ENCODE data around the gene LRRTM4.
"Not testable (repeated sequence)": the region's sequence is repeated elsewhere in the genome, so short reads cannot be mapped to it uniquely, and the experiment has no call there.

The LRRTM4 gene

DNA sequence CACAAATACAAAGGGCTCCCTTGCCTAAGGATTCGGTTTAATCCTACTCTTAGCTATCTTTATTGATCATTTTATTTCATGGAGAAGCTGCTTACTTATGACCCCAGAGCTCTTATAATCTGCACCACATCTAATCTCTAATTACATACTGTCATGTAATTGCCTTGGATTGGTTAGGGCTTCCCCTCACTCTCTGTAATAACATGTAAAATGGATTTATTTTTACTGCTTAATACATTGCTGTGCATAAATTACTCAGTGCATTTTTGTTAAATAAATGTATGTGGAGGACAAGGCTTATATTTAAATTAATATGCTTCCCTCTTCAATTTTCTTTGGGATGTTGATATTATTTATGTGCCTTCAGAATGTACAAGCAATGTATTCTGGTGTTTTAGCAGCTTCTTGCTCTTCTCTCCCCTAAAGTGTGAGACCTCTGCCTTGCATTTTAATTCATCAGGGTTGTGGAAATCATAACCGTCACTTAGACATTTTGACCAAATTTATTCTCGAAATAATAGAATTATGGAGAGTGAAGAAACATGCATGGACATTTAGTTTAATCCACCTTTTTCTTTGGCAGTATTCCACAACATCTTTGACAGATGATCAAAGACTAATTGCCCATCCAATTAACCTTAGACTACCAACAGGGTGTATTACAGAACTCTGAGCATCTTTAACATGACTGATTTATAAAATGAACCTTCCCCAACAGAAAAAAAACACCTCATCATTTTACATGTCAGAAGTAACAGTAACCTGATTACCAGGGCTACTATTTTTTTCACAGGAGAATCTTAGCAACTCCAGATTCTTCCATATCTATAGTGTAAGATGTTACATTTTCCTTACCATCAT is 692.6 kb downstream of the LRRTM4 start:
- no peak for DNase-seq

DNA sequence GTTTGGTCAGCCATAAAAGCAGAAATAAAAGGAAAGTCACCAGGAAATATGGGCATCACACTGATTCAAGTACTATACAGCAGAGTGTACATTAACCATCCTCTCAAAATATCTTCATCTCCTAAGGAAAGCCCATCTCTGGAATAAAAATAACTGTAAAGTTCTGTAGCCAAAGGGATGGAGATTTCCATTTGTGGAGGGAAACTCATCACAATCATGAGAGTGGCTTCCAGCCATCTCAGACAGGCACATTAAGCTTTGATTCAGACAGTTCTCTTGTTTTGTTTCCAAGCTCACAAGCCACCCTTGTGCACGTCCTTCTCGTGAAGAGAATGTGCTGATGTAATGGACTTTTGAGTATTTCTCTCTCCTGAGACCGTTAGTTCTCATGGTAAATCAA is 695.5 kb downstream of the LRRTM4 start:
- DNase-seq, result no peak

DNA sequence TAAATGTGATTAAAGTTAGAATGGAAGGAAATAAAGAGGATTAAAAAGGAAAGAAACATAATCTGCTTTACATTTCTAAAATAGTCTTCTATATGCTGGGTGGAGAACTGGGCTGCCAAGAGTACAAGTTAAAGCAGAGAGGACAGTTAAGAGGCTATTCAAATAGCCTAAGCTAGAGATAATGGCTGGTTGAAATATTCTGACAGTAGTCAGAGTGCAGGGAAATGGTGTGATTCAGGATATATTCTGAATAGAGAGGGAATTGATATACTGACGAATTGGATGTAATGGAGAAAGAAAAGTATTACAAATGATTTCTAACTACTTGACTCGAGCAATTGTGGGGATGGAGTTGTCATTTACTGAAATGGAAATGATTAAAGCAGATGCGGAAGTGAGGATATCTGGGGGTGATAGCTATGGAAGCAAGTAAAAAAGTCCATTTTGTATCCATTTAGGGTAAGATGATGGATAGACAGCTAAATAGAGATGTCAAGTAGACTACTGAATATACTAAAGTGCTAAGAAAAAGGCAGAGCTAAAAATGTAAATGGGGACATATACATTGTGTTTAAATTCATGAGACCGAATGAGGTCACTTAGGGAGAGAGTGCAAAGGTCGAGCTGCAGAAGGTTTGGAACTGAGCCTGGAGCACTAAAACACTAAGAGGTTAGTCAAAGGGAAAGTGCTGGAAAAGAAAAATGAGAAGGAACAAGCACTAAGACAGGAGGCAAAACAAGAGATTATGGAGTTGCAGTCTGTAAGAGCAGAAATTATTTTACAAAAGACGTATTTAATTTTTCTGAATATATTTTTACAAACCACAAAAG is 696.8 kb downstream of the LRRTM4 start:
- DNase-seq, result no peak

DNA sequence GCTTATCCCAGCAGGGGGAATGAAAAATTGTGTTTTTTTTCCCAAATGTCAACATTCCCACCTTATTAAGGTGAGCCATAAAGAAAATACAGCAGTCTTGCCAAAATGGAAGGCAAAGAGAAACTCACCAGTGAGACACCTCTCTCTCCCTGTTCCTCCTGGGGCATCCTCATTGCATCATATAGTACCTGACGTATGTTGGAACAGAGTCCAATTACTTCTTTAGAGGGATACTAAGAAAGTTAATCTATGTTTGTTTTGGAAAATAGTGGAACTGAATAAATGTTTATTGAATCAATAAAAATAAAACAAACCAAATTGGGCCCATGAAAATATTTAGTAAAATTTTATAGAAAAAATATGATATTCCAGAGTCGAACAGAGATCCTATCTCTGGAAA is 700.4 kb downstream of the LRRTM4 start:
- DNase-seq, result no peak

- DNase-seq, result no peak
These were observed 709.1 kb downstream of the LRRTM4 start for GRCh38 chr2:76813084-76813483.

DNA sequence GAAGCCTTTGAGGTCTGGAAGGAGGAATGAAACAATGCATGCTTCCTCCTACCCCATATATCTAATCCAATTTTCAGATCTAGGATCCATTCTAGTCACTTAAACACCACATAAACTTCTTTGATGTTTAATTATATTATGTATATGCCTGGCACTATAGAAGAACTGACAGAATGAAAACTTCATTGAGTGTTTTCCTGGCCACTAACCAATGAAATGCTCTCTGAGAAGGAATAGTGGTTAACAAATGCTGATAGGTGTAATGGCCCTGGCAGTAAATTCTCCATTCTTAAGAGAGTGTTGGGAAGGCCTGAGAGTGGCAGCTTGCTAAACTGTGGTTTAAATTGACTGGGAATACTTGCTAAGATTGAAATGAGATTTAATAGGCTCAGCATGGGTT is 710.0 kb downstream of the LRRTM4 start:
- DNase-seq, result no peak

DNA sequence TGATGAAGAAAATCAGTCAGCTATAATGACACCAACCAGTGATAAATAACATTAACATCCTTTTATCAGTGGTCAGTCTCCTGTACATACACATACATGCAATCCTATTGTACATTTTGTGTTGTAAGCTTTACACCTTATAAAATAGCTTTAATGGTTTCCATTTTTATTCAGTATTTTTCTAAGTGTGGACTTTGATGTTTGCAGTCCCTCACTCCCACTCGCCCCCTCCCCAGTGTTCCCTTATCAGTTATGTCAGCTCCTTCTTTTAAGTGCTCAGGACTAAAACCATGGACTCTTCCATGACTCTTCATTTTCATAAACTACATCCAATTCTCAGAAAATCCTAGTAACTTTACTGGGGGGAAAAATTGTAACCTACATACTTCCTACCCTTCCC is 713.0 kb downstream of the LRRTM4 start:
- DNase-seq, result no peak

GRCh38 chr2:76808732-76809131 is 713.4 kb downstream of the LRRTM4 start:
- DNase-seq, result no peak

- DNase-seq, result no peak
These were observed 728.4 kb downstream of the LRRTM4 start for GRCh38 chr2:76793647-76794334.

GRCh38 chr2:76781313-76781712 is 740.9 kb downstream of the LRRTM4 start:
- not testable (repeated sequence) for DNase-seq

DNA sequence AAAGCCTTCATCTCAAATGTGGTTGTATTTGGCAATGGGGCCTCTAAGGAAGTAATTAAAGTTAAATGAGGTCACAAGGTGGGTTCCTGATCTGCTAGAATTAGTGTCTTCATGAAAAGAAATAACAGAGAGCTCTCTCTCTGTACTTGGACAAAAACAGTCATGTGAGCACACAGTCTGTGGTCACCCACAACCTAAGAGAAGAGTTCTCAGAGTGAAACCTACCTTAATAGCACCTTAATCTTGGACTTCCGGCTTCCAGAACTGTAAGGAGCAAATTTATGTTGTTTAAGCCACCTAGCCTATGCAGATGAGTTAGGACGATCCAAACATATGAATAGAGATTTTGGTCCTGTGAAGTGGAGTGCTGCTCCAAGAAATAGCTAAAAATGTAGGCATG is 758.9 kb downstream of the LRRTM4 start:
- DNase-seq, result no peak

DNA sequence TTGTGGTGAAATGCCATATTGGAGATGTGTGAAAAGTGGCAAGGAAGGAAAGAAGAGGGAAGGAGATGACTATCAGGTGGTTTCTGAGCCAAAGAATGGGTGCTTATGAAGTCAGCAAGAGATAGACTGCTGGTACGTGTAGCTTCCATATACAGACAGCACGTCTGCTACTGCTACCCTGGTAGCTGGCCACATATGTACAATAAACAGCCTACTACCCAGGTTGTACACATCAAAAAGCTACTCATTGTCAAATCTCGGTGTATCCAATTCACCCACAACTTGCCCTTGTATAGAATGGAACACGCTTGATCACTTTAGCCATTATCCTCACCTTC is 761.8 kb downstream of the LRRTM4 start:
- DNase-seq, result no peak

DNA sequence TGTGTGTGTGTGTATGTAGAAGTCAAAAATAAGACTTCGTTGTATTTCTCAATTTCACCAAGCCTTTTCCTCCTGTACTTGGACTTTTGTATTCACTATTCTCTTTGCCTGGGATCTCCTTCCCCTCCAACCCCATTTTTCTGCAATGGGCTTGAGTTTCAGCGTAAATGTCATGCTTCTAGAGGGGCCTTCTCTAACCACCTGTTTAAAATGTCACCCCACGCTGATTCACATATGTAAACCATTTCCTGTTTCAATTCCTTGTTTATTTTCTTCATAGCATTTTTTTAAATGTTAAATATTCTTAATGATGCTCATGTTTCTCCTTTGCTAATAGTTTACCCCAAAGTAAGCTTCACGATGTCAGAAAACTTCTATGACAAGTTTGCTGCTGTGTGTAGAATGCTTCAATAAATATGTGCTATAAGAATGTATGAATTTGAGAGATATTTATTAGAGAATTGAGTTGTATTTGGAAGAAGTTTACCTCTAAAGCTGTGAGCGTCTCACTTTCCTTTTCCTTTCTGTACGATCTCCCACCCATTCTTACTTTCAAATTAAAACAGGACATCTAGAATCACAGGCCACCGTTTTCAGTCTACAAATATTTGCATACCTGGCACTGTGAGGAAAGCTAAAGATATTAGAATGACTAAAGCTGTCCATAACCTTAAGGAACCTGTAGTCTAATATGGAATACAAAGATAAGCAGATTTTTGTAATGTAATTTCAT is 762.4 kb downstream of the LRRTM4 start:
- no peak for DNase-seq

DNA sequence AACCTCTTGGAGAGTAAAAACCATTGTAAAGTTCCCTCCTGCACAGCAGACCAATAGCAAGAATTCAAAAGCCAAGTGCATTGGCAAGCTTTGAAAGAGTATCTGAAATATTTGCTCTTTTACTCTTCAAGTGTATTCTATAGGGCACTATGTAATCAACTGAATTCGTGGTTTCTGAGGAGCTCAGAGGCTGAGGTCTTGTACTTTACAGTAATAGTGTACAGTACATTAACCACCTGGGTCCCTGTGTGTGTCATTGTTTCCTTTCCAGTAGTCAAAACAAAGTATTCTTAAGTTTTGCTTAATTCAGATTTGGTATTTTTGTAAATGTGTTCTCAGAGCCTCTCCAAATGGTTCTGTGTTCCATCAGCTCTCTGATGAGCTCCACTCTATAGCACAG is 769.7 kb downstream of the LRRTM4 start:
- DNase-seq, result no peak

GRCh38 chr2:76749858-76750257 is 772.3 kb downstream of the LRRTM4 start:
- no peak for DNase-seq

DNA sequence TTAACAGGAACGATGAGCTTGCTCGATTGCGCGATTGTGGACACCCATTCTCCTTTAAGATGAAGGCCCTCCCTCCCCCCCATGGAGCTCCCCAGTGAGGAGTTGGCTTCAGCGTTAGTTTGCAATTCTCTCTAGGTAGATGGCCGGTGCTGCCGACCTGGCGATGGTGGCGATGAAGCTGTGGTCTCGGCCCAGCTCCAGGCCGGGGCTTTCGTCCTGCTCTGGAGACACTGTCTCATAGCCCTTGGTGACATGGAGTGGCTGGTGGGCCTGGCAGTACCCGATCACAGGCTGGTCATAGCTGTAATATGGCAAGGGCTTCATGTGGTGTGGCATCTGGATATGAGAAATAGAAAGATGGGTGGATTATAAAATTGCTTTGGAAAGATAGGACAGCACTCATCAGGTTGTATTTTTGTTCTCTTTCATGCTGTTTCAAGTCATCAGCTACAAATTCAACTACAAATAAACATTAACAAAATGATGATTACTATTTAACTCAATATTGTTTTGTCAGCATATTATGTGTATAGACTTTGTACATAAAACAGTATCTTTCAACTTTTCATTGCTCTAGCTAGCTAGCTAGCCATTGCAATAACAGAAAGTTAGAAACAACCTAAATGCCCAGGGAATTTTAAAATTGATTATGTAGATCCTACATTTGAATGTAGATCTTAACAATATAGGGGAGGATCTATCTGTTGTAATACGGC is 773.4 kb downstream of the LRRTM4 start:
- no peak for DNase-seq

GRCh38 chr2:76745605-76746004 is 776.6 kb downstream of the LRRTM4 start:
- DNase-seq, result no peak

DNA sequence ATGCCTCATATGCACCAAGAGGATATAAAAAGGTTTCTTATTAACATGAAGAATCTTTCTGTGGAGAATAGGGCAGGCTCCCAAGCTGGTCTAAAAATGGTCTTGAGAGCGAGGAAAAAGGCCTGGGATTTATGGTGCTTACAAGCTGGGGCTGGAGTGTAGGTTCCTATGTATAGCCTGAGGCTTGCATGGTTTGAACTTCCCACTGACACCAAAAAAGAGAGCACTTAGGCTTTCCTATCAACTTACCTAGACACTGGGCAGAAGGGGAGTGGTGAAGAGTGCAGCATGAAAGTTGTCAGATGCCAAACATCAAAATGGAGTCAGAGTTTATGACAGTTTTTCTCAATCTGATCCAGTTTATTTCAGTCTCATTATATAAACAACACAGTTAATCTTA is 784.6 kb downstream of the LRRTM4 start:
- DNase-seq, result no peak

DNA sequence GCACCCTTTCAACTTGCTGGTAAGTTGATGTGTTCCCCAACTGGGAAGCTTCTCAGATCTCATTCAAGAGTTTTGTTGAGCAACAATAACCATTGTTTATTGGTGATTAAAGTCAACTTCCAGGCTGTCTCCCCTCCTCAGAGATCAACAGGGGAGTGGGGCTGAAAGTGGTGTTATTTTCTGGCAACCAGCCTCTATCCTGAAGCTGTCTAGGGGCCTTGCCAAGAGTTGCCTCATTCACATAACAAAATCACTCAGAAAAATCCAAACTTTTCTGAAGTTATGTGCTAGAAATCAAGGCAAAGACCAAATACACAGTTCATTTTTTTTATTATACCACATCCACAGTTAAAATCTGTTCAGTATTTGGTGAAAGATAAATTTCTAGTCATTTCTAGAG is 788.4 kb downstream of the LRRTM4 start:
- no peak for DNase-seq

DNA sequence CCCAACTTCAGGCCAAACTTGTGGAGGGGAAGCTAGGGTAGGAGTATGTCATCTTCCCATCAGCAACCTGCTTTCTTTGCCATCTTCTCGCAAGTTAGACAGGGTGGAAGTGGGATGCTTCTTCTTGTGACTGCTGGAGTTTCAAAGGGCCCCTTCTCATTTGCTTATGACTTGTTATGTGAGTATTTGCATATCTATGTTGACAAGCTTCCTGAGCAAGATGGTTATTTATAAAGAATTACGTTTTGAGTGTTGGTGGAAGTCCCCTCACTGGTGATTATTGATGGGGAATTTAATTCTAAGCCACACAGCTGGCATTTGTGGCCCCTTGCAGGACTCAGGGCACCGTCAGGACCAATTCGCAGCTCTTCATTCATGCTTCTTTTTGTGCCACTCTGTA is 791.0 kb downstream of the LRRTM4 start:
- no peak for DNase-seq

- no peak for DNase-seq
These were observed 792.2 kb downstream of the LRRTM4 start for GRCh38 chr2:76730021-76730420.

DNA sequence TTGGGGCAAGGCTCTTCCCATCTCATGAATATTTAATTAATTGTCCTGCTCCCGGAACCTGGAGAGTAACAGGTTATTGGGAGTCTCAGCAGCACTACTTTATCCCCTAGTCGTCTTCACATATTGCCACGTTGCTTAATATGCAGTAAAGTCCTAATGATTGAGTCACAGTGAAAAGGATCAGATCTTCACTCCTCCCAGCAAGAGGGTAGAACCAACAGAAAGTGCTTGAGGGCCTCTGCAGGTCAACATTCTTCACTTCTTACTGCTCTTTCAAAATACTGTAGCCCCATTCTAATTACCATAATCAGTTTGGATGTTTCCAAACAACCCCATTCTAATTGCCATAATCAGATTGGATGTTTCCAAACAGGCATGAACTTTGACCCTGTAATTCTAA is 801.0 kb downstream of the LRRTM4 start:
- DNase-seq, result no peak

Data from activated CD8-positive, alpha-beta memory T cell treated with anti-CD3 and anti-CD28 coated beads, Interleukin-2, amount 50 U/mL, for 48 hours (primary cell).